Measurements from ENCODE around the gene BOD1L2.

Gene BOD1L2

GRCh38 chr18:57197261-57197660, 50.4 kb downstream of the BOD1L2 start:
- Histone ChIP-seq H3K9me3 (ENCODE audit: low read length) (no peaks in the 10 kb centered on the region), H3K27ac (ENCODE audit: low read depth, low read length) (no peak overlapping the region), H3K4me3 (ENCODE audit: low read depth in 1 of 2, low read length in 2 of 2) (no peak overlapping the region), H3K9ac (ENCODE audit: low read length) (no peak overlapping the region), H3K36me3 (ENCODE audit: insufficient read depth, low read length) (no peaks in the 10 kb centered on the region), H3K4me1 (ENCODE audit: insufficient read depth, low read length) (no peaks in the 10 kb centered on the region), H3K27me3 (ENCODE audit: control insufficient read depth in 1 of 2, insufficient read depth in 2 of 2, low read length in 2 of 2) (no peaks in the 10 kb centered on the region)

- H3K4me1 ChIP-seq (ENCODE audit: insufficient read depth, low read length), result no peaks in the 10 kb centered on the region
- H3K27ac ChIP-seq (ENCODE audit: low read depth, low read length), result no peak overlapping the region
- H3K9me3 ChIP-seq (ENCODE audit: low read length), result no peaks in the 10 kb centered on the region
Measured at GRCh38 chr18:57198073-57198472, 51.2 kb downstream of the BOD1L2 start.

More at GRCh38 chr18:57198073-57198472, 51.2 kb downstream of the BOD1L2 start:
- Histone ChIP-seq H3K9ac (ENCODE audit: low read length) (no peak overlapping the region), H3K4me3 (ENCODE audit: low read depth in 1 of 2, low read length in 2 of 2) (no peak overlapping the region), H3K36me3 (ENCODE audit: insufficient read depth, low read length) (no peaks in the 10 kb centered on the region), H3K27me3 (ENCODE audit: control insufficient read depth in 1 of 2, insufficient read depth in 2 of 2, low read length in 2 of 2) (no peaks in the 10 kb centered on the region)

All from muscle layer of colon (tissue), 2 donors.